GM23338 (cell line): ENCODE data around the gene FAM204A. TPM values are rescaled to one million over a fixed set of nuclear protein-coding genes. Genes with fewer than 3 reads are reported as not detected.

Experiments
- ATAC-seq: fragments of 200-7000 bp; cut with Tn5 transposase; 3 replicates; pipeline ENCODE4 v1.9.1; 2020
- DNase-seq: peaks from one replicate; pipeline ENCODE4 v3.0.0-alpha.2; 2015; ENCODE audit warnings: low spot score
- H2AFZ ChIP-seq: fragments of 200-600 bp; sonication (generic); 2 replicates; pipeline ENCODE4 v1.8.0; 2016; ENCODE audit warnings: antibody characterized with exemption, mild to moderate bottlenecking, moderate library complexity
- H3F3A ChIP-seq: fragments of 200-600 bp; sonication (generic); replicated peaks from 2 replicates; pipeline ENCODE4 v1.8.0; 2017; ENCODE audit warnings: antibody characterized with exemption, mixed run types, low read depth
- H3K27ac ChIP-seq: fragments of 200-600 bp; sonication (generic); 2 replicates; pipeline ENCODE4 v1.6.1; 2016; ENCODE audit warnings: low read depth
- H3K27me3 ChIP-seq: fragments of 200-600 bp; sonication (generic); 2 replicates; pipeline ENCODE4 v1.8.0; 2016; ENCODE audit warnings: mild to moderate bottlenecking, mixed run types, moderate library complexity; ENCODE audit not compliant: insufficient read depth
- H3K36me3 ChIP-seq: fragments of 200-600 bp; sonication (generic); 2 replicates; pipeline ENCODE4 v1.8.0; 2016; ENCODE audit warnings: mild to moderate bottlenecking; ENCODE audit not compliant: insufficient read depth
- H3K4me1 ChIP-seq: fragments of 200-600 bp; sonication (generic); 2 replicates; pipeline ENCODE4 v1.8.0; 2016; ENCODE audit warnings: mild to moderate bottlenecking, moderate library complexity; ENCODE audit not compliant: insufficient read depth
- H3K4me2 ChIP-seq: fragments of 200-600 bp; sonication (generic); 2 replicates; pipeline ENCODE4 v1.7.1; 2017; ENCODE audit warnings: mixed run types
- H3K4me3 ChIP-seq: fragments of 200-600 bp; sonication (generic); 2 replicates; pipeline ENCODE4 v1.6.1; 2016; ENCODE audit warnings: mixed run types
- H3K79me2 ChIP-seq: fragments of 200-600 bp; sonication (generic); replicated peaks from 2 replicates; pipeline ENCODE4 v1.8.0; 2017; ENCODE audit warnings: mild to moderate bottlenecking; ENCODE audit not compliant: insufficient read depth
- H3K9me2 ChIP-seq: fragments of 200-600 bp; sonication (generic); 2 replicates; pipeline ENCODE4 v1.8.0; 2017; ENCODE audit not compliant: insufficient read depth
- H4K20me1 ChIP-seq: fragments of 200-600 bp; sonication (generic); replicated peaks from 2 replicates; pipeline ENCODE4 v1.8.0; 2017; ENCODE audit warnings: mild to moderate bottlenecking; ENCODE audit not compliant: insufficient read depth
- H3K27ac Mint-ChIP-seq: 2 replicates; pipeline ENCODE4 v1.8.0; 2020; ENCODE audit warnings: inconsistent platforms, mild to moderate bottlenecking, moderate library complexity, mixed read lengths
- H3K27me3 Mint-ChIP-seq: 3 replicates; pipeline ENCODE4 v1.8.0; 2022; ENCODE audit warnings: low read depth, mild to moderate bottlenecking, moderate library complexity, mixed read lengths, inconsistent platforms; ENCODE audit not compliant: insufficient read depth, poor library complexity
- H3K36me3 Mint-ChIP-seq: 3 replicates; pipeline ENCODE4 v1.8.0; 2021; ENCODE audit warnings: low read depth, mild to moderate bottlenecking, inconsistent platforms, moderate library complexity, mixed read lengths
- H3K4me1 Mint-ChIP-seq: 3 replicates; pipeline ENCODE4 v1.8.0; 2020; ENCODE audit warnings: mild to moderate bottlenecking, inconsistent platforms, mixed read lengths
- H3K4me3 Mint-ChIP-seq: 3 replicates; pipeline ENCODE4 v1.8.0; 2021; ENCODE audit warnings: moderate library complexity, mild to moderate bottlenecking, inconsistent platforms, mixed read lengths
- H3K9me3 Mint-ChIP-seq: 3 replicates; pipeline ENCODE4 v1.8.0; 2020; ENCODE audit warnings: moderate library complexity, mild to moderate bottlenecking, inconsistent platforms, mixed read lengths
- CREB1 ChIP-seq: fragments of 250-450 bp; sonication (Bioruptor Pico); IDR thresholded peaks from 2 replicates; pipeline ENCODE4 v1.5.0; 2020; ENCODE audit warnings: low read depth, mild to moderate bottlenecking, moderate library complexity
- EZH2 ChIP-seq: fragments of 200-600 bp; sonication (generic); IDR thresholded peaks from one replicate; pipeline ENCODE4 v1.8.0; 2017; ENCODE audit warnings: antibody characterized with exemption, mild to moderate bottlenecking, low read depth; ENCODE audit not compliant: unreplicated experiment
- EZH2phosphoT487 ChIP-seq: fragments of 200-600 bp; sonication (generic); IDR thresholded peaks from one replicate; pipeline ENCODE4 v1.8.1; 2018; ENCODE audit warnings: antibody characterized with exemption; ENCODE audit not compliant: unreplicated experiment
- JUNB ChIP-seq: IDR thresholded peaks from one replicate; pipeline ENCODE4 v1.6.1; 2016; ENCODE audit warnings: antibody characterized with exemption; ENCODE audit not compliant: unreplicated experiment
- STAT1 ChIP-seq: IDR thresholded peaks from one replicate; pipeline ENCODE4 v1.6.1; 2016; ENCODE audit warnings: antibody characterized with exemption; ENCODE audit not compliant: unreplicated experiment
- ZNF114 ChIP-seq: fragments of 250-450 bp; sonication (Bioruptor Pico); IDR thresholded peaks from 2 replicates; pipeline ENCODE4 v1.5.0; 2020; ENCODE audit warnings: mild to moderate bottlenecking, moderate library complexity
- ZNF331 ChIP-seq: fragments of 250-450 bp; sonication (Bioruptor Pico); IDR thresholded peaks from 2 replicates; pipeline ENCODE4 v1.5.0; 2020; ENCODE audit warnings: low read depth, mild to moderate bottlenecking, moderate library complexity
- polyA plus RNA-seq: library from polyadenylated mRNA; unstranded; fragments of >200 nt; fragmentation: Nextera tagmentation; extraction: Ambion mirVana; gene quantifications from 2 replicates; pipeline ENCODE4 v1.2.1, GENCODE V29; 2016
- total RNA-seq: library from RNA; depleted of rRNA; stranded (reverse); fragments of >200 nt; shearing (Covaris generic); gene quantifications from 2 replicates; pipeline ENCODE4 v1.2.3, GENCODE V29; 2014
- TF ChIP-seq, protein P1 (sequence below): IDR thresholded peaks from 2 replicates; pipeline ENCODE4 v1.6.1; 2016; ENCODE audit warnings: antibody characterized with exemption
- TF ChIP-seq, protein P2 (sequence below): IDR thresholded peaks from one replicate; pipeline ENCODE4 v1.6.1; 2018; ENCODE audit warnings: antibody characterized with exemption; ENCODE audit not compliant: unreplicated experiment
- TF ChIP-seq, protein P3 (sequence below): fragments of 250-450 bp; sonication (Bioruptor Pico); IDR thresholded peaks from 2 replicates; pipeline ENCODE4 v1.5.0; 2020; ENCODE audit warnings: mild to moderate bottlenecking, moderate library complexity

Gene FAM204A
- total and polyA plus RNA-seq, 2 experiments from 2014 or later, result 31.6 to 72.0 TPM

DNA sequence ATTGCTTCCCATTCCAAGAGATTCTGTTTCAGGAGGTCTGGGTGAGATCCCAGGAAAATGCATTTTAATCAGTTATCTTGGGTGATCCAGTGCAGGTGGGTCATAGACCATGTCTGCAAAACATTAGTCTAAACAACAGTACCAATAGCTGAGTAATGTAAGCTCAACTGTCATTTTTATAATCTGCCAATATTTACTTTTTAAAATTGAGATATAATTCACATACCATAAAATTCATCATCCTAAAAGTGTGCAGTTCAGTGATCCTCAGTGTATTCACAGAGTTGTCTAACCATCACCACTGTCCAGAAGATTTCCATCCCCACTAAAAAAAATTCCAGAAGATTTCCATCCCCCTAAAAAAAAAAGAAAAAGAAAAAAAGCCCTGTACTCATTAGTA lies 51.0 kb downstream of the FAM204A start:
- H3K36me3 Mint-ChIP-seq, result no peaks in the 10 kb centered on the region
- no peaks in the 10 kb centered on the region for H3K27me3 ChIP-seq
- no peak for DNase-seq
- ATAC-seq, result no peak
- H2AFZ ChIP-seq, result no peak overlapping the region
- H4K20me1 ChIP-seq, result no peaks in the 10 kb centered on the region
- H3K79me2 ChIP-seq, result no peaks in the 10 kb centered on the region
- no peaks in the 10 kb centered on the region for H3F3A ChIP-seq
- H3K4me3 Mint-ChIP-seq, result no peak overlapping the region
- H3K4me2 ChIP-seq, result no peak overlapping the region
- no peaks in the 10 kb centered on the region; the same call in 2 of the 3 replicates for H3K9me3 Mint-ChIP-seq
- no peak overlapping the region for H3K27ac ChIP-seq
- no peak overlapping the region for H3K27ac Mint-ChIP-seq
- peaks cover 4% of the 10 kb centered on the region for H3K9me2 ChIP-seq
- no peak overlapping the region for H3K4me3 ChIP-seq
- peaks cover 15% of the 10 kb centered on the region for H3K4me1 Mint-ChIP-seq
- peaks cover 15% of the 10 kb centered on the region for H3K4me1 ChIP-seq
- peaks cover 2% of the 10 kb centered on the region for H3K27me3 Mint-ChIP-seq
- TF ChIP-seq, protein P1, sequence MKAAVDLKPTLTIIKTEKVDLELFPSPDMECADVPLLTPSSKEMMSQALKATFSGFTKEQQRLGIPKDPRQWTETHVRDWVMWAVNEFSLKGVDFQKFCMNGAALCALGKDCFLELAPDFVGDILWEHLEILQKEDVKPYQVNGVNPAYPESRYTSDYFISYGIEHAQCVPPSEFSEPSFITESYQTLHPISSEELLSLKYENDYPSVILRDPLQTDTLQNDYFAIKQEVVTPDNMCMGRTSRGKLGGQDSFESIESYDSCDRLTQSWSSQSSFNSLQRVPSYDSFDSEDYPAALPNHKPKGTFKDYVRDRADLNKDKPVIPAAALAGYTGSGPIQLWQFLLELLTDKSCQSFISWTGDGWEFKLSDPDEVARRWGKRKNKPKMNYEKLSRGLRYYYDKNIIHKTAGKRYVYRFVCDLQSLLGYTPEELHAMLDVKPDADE, result no peak
- TF ChIP-seq, protein P2, sequence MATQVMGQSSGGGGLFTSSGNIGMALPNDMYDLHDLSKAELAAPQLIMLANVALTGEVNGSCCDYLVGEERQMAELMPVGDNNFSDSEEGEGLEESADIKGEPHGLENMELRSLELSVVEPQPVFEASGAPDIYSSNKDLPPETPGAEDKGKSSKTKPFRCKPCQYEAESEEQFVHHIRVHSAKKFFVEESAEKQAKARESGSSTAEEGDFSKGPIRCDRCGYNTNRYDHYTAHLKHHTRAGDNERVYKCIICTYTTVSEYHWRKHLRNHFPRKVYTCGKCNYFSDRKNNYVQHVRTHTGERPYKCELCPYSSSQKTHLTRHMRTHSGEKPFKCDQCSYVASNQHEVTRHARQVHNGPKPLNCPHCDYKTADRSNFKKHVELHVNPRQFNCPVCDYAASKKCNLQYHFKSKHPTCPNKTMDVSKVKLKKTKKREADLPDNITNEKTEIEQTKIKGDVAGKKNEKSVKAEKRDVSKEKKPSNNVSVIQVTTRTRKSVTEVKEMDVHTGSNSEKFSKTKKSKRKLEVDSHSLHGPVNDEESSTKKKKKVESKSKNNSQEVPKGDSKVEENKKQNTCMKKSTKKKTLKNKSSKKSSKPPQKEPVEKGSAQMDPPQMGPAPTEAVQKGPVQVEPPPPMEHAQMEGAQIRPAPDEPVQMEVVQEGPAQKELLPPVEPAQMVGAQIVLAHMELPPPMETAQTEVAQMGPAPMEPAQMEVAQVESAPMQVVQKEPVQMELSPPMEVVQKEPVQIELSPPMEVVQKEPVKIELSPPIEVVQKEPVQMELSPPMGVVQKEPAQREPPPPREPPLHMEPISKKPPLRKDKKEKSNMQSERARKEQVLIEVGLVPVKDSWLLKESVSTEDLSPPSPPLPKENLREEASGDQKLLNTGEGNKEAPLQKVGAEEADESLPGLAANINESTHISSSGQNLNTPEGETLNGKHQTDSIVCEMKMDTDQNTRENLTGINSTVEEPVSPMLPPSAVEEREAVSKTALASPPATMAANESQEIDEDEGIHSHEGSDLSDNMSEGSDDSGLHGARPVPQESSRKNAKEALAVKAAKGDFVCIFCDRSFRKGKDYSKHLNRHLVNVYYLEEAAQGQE, result no peak
- TF ChIP-seq CREB1 (CRISPR knock-in tag) (no peak), ZNF331 (no peak)
- H3K36me3 ChIP-seq, result no peaks in the 10 kb centered on the region

- no peaks in the 10 kb centered on the region for H3K36me3 Mint-ChIP-seq
- H3K4me1 ChIP-seq, result peaks cover 17% of the 10 kb centered on the region
- H3K4me2 ChIP-seq, result no peak overlapping the region
- H4K20me1 ChIP-seq, result no peaks in the 10 kb centered on the region
- H3K27me3 ChIP-seq, result no peaks in the 10 kb centered on the region
- H3F3A ChIP-seq, result no peaks in the 10 kb centered on the region
- H3K4me3 ChIP-seq, result no peak overlapping the region
- ATAC-seq (no peak), DNase-seq (no peak)
- no peaks in the 10 kb centered on the region; the same call in 2 of the 3 replicates for H3K9me3 Mint-ChIP-seq
- no peaks in the 10 kb centered on the region for H3K36me3 ChIP-seq
- no peak overlapping the region for H3K4me3 Mint-ChIP-seq
- peaks cover 18% of the 10 kb centered on the region for H3K4me1 Mint-ChIP-seq
- H3K27me3 Mint-ChIP-seq, result peaks cover 2% of the 10 kb centered on the region
- no peak overlapping the region for H3K27ac Mint-ChIP-seq
- H3K27ac ChIP-seq, result no peak overlapping the region
- H3K79me2 ChIP-seq, result no peaks in the 10 kb centered on the region
- peaks cover 4% of the 10 kb centered on the region for H3K9me2 ChIP-seq
- no peak overlapping the region for H2AFZ ChIP-seq
- no peak for TF ChIP-seq EZH2
- TF ChIP-seq JUNB, result no peak
- TF ChIP-seq, protein P1, result no peak
- no peak for TF ChIP-seq STAT1
- TF ChIP-seq EZH2phosphoT487, result no peak
- TF ChIP-seq ZNF331, result no peak
- TF ChIP-seq, protein P3, sequence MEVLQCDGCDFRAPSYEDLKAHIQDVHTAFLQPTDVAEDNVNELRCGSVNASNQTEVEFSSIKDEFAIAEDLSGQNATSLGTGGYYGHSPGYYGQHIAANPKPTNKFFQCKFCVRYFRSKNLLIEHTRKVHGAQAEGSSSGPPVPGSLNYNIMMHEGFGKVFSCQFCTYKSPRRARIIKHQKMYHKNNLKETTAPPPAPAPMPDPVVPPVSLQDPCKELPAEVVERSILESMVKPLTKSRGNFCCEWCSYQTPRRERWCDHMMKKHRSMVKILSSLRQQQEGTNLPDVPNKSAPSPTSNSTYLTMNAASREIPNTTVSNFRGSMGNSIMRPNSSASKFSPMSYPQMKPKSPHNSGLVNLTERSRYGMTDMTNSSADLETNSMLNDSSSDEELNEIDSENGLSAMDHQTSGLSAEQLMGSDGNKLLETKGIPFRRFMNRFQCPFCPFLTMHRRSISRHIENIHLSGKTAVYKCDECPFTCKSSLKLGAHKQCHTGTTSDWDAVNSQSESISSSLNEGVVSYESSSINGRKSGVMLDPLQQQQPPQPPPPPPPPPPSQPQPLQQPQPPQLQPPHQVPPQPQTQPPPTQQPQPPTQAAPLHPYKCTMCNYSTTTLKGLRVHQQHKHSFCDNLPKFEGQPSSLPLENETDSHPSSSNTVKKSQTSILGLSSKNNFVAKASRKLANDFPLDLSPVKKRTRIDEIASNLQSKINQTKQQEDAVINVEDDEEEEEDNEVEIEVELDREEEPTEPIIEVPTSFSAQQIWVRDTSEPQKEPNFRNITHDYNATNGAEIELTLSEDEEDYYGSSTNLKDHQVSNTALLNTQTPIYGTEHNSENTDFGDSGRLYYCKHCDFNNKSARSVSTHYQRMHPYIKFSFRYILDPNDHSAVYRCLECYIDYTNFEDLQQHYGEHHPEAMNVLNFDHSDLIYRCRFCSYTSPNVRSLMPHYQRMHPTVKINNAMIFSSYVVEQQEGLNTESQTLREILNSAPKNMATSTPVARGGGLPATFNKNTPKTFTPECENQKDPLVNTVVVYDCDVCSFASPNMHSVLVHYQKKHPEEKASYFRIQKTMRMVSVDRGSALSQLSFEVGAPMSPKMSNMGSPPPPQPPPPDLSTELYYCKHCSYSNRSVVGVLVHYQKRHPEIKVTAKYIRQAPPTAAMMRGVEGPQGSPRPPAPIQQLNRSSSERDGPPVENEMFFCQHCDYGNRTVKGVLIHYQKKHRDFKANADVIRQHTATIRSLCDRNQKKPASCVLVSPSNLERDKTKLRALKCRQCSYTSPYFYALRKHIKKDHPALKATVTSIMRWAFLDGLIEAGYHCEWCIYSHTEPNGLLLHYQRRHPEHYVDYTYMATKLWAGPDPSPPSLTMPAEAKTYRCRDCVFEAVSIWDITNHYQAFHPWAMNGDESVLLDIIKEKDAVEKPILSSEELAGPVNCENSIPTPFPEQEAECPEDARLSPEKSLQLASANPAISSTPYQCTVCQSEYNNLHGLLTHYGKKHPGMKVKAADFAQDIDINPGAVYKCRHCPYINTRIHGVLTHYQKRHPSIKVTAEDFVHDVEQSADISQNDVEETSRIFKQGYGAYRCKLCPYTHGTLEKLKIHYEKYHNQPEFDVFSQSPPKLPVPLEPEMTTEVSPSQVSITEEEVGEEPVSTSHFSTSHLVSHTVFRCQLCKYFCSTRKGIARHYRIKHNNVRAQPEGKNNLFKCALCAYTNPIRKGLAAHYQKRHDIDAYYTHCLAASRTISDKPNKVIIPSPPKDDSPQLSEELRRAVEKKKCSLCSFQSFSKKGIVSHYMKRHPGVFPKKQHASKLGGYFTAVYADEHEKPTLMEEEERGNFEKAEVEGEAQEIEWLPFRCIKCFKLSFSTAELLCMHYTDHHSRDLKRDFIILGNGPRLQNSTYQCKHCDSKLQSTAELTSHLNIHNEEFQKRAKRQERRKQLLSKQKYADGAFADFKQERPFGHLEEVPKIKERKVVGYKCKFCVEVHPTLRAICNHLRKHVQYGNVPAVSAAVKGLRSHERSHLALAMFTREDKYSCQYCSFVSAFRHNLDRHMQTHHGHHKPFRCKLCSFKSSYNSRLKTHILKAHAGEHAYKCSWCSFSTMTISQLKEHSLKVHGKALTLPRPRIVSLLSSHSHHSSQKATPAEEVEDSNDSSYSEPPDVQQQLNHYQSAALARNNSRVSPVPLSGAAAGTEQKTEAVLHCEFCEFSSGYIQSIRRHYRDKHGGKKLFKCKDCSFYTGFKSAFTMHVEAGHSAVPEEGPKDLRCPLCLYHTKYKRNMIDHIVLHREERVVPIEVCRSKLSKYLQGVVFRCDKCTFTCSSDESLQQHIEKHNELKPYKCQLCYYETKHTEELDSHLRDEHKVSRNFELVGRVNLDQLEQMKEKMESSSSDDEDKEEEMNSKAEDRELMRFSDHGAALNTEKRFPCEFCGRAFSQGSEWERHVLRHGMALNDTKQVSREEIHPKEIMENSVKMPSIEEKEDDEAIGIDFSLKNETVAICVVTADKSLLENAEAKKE (CRISPR knock-in tag), result no peak
- no peak for TF ChIP-seq ZNF114 (CRISPR knock-in tag)
Measured at GRCh38 chr10:118290471-118290995, 51.6 kb downstream of the FAM204A start.
